RWPE2 (cell line): Measurements from ENCODE around the gene MPPE1.
A peak's percentile ranks its signal among the peaks of the same experiment; 100 is the strongest.

Source experiments
- ATAC-seq: fragments of 200-7000 bp; cut with Tn5 transposase; 3 replicates; pipeline ENCODE4 v1.9.1; 2021; ENCODE audit warnings: low read depth
- DNase-seq: peaks from one replicate; pipeline ENCODE4 v3.0.0-alpha.2; 2020; ENCODE audit warnings: low spot score
- H3K27ac ChIP-seq: fragments of 450-650 bp; 2 replicates; pipeline ENCODE4 v1.5.1; 2017; ENCODE audit warnings: mild to moderate bottlenecking; ENCODE audit not compliant: poor library complexity, severe bottlenecking
- H3K27me3 ChIP-seq: fragments of 250-450 bp; sonication (Bioruptor Pico); 2 replicates; pipeline ENCODE4 v1.5.1; 2021; ENCODE audit warnings: mild to moderate bottlenecking, moderate library complexity; ENCODE audit not compliant: insufficient read depth, poor library complexity, severe bottlenecking
- H3K36me3 ChIP-seq: fragments of 250-450 bp; sonication (Bioruptor Pico); 2 replicates; pipeline ENCODE4 v1.5.1; 2020; ENCODE audit warnings: low read depth, mild to moderate bottlenecking, moderate library complexity
- H3K4me1 ChIP-seq: fragments of 250-450 bp; sonication (Bioruptor Pico); 2 replicates; pipeline ENCODE4 v1.5.1; 2021; ENCODE audit warnings: mild to moderate bottlenecking, moderate library complexity; ENCODE audit not compliant: insufficient read depth, poor library complexity, severe bottlenecking
- H3K4me3 ChIP-seq: fragments of 250-450 bp; sonication (Bioruptor Pico); 2 replicates; pipeline ENCODE4 v1.5.1; 2021; ENCODE audit warnings: mild to moderate bottlenecking, moderate library complexity; ENCODE audit not compliant: severe bottlenecking
- H3K9me3 ChIP-seq: fragments of 250-450 bp; sonication (Bioruptor Pico); 2 replicates; pipeline ENCODE4 v1.5.1; 2021; ENCODE audit warnings: mild to moderate bottlenecking, moderate library complexity; ENCODE audit not compliant: severe bottlenecking
- CTCF ChIP-seq: fragments of 450-650 bp; IDR thresholded peaks from one replicate; pipeline ENCODE4 v1.5.1; 2017; ENCODE audit warnings: mild to moderate bottlenecking, moderate library complexity; ENCODE audit not compliant: poor library complexity, severe bottlenecking

Gene MPPE1

GRCh38 chr18:11849279-11849678, 58.8 kb downstream of the MPPE1 start:
- Histone ChIP-seq H3K4me3 (no peak overlapping the region), H3K9me3 (no peaks in the 10 kb centered on the region), H3K27me3 (no peaks in the 10 kb centered on the region), H3K36me3 (peaks cover 17% of the 10 kb centered on the region), H3K27ac (peak overlapping the region; percentile 96), H3K4me1 (peaks cover 22% of the 10 kb centered on the region)
- no peak for TF ChIP-seq CTCF
- no peak for DNase-seq
- no peak for ATAC-seq

DNA sequence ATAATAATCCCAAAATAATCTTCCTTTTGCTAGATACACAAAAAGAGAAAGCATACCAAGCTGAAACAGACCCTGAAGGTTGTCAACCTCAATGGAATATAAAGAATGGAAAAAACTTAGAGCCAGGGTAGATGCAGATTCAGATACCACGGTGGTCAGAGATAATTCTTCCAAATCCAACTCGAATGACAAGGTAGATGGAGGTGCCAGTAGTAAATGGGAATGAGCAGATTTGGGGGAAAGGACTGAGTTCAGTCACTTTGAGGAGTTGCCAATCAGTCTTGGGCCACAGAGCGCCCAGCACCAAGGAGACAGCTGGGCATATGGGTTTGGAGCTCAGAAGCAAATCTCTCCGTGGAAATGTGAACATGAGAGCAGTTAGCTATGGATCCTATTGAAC, 60.3 kb downstream of the MPPE1 start:
- DNase-seq (no peak), ATAC-seq (no peak)
- Histone ChIP-seq H3K4me1 (peaks cover 9% of the 10 kb centered on the region), H3K27ac (no peak overlapping the region), H3K27me3 (no peaks in the 10 kb centered on the region), H3K9me3 (no peaks in the 10 kb centered on the region), H3K4me3 (no peak overlapping the region), H3K36me3 (peaks cover 3% of the 10 kb centered on the region)
- TF ChIP-seq CTCF: no peak

GRCh38 chr18:11845654-11846053, 62.5 kb downstream of the MPPE1 start:
- no peak for TF ChIP-seq CTCF
- ATAC-seq: no peak
- no peaks in the 10 kb centered on the region for H3K36me3 ChIP-seq

DNA sequence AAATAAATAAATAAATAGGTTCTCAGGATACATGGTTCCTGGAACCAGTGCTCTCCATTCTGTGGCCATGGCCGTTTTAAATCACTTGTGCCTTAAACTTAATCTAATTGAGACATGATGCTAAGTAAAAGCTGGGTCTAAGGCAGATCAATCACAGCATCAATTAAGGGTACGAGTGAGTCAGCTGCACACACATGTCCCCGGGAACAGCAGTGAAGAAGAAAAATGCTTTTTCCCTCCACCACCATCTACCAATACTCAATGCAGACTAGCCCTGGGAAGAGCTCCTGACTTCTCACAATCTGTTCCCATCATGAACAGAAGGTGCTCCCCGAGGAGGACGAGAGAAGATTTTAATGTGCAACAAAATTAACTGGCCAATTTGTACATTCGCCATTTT, 63.7 kb downstream of the MPPE1 start:
- Histone ChIP-seq H3K9me3 (no peaks in the 10 kb centered on the region), H3K4me3 (no peak overlapping the region), H3K36me3 (no peaks in the 10 kb centered on the region), H3K27me3 (no peaks in the 10 kb centered on the region), H3K4me1 (no peaks in the 10 kb centered on the region), H3K27ac (no peak overlapping the region)
- no peak for TF ChIP-seq CTCF
- DNase-seq: no peak
- no peak for ATAC-seq

More at GRCh38 chr18:11845654-11846053, 62.5 kb downstream of the MPPE1 start:
- DNase-seq: no peak
- peaks cover 9% of the 10 kb centered on the region for H3K4me1 ChIP-seq
- no peaks in the 10 kb centered on the region for H3K27me3 ChIP-seq
- H3K4me3 ChIP-seq: no peak overlapping the region
- H3K27ac ChIP-seq: no peak overlapping the region
- no peaks in the 10 kb centered on the region for H3K9me3 ChIP-seq

- Histone ChIP-seq H3K36me3 (no peaks in the 10 kb centered on the region), H3K27ac (no peak overlapping the region), H3K9me3 (no peaks in the 10 kb centered on the region), H3K4me3 (no peak overlapping the region), H3K27me3 (no peaks in the 10 kb centered on the region), H3K4me1 (no peaks in the 10 kb centered on the region)
- ATAC-seq (no peak), DNase-seq (no peak)
- no peak for TF ChIP-seq CTCF
Observed at GRCh38 chr18:11842562-11842961, 65.6 kb downstream of the MPPE1 start.
